ENCODE results near the gene CDH2.

- TF ChIP-seq CTCF (IDR thresholded peaks at IDR 0.05) (no peak), EP300 (IDR thresholded peaks at IDR 0.05) (no peak), POLR2A (IDR thresholded peaks at IDR 0.05) (no peak)
These were observed 1.6 kb downstream of the CDH2 start for GRCh38 chr18:28175150-28175929.

Data from ovary (tissue), 3 donors.